Raji (cell line): ENCODE data around the gene YJU2.

Experiments used
- POLR2A ChIP-seq: IDR thresholded peaks from 2 replicates; pipeline ENCODE4 v1.6.1; 2011; ENCODE audit warnings: low read depth, low read length, control low read depth; ENCODE audit not compliant: insufficient read depth

The YJU2 gene

DNA sequence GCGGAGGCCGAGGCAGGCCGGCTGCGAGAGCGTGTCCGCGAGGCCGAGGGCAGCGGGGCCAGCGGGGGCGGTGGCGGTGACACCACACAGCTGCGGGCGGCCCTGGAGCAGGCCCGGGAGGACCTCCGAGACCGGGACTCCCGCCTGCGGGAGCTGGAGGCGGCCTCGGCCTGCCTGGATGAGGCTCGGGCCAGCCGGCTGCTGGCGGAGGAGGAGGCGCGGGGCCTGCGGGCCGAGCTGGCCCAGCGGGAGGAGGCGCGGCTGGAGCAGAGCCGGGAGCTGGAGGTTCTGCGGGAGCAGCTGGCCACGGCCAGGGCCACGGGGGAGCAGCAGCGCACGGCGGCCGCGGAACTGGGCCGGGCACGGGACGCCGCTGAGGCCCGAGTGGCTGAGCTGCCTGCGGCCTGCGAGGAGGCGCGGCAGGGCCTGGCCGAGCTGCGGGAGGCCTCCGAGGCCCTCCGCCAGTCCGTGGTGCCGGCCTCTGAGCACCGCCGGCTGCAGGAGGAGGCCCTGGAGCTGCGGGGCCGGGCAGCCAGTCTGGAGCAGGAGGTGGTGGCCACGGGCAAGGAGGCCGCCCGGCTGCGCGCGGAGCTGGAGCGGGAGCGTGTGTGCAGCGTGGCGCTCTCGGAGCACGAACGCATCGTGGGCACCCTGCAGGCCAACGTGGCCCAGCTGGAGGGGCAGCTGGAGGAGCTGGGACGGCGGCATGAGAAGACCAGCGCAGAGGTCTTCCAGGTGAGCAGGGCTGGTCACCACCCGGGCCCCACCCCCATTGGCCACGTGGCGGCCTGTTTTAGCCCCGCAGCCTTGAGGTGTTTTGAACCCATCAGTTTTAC lies 29.2 kb upstream of the YJU2 start:
- TF ChIP-seq POLR2A, result no peak

DNA sequence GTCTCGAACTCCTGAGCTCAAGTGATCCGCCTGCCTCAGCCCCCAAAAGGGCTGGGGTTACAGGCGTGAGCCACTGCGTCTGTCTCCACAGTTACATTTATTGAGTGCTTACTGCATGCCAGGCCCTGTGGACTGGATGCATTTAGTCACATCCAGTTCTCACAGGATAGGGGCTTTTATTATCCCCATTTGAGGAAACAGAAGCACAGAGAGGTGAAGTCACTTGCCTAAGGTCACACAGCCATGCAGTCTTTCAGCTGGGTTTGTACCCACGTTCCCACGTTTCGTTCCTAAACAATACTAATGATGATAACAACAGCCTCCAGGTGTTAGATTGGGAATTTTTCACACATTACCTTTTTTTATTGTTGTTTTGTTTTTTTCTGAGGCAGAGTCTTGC lies 26.7 kb upstream of the YJU2 start:
- no peak for TF ChIP-seq POLR2A

DNA sequence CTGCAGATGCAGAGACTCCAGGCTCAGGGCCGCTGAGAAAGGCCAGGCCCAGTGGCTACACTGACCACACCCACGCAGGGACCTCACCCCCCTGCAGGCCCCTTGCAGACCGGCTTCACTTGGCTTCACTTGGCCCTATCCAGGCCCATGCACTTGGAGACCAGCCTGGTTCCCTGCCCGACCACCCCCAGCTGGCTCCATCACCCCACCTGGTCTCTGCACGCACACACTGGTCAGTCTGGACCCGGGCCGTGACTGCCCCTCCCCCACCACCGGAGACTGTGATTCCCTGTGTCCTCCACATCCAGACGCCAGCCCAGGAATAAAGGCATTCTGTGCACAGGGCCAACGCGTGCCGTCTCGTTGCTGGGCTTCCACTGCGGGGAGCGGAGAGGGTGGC lies 22.4 kb upstream of the YJU2 start:
- TF ChIP-seq POLR2A, result no peak

DNA sequence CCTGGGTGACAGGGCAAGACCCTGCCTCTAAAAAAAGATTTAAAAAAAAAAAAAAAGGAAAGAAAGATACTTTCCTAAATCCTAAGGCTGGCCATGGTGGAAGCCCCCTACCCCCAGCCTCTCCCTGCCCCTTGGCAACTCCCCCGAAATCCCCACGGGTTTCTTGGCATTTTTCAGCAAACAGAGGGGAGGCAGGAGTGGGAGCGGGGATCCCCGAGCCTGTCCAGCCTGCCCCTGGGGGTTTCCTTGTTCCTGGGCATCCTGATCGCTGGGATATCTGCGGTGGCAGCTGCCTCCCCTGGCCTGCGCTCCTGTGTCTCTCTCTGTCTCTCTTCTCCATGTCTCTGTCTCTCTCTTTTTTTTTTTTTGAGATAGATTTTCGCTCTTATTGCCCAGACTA lies 21.0 kb upstream of the YJU2 start:
- no peak for TF ChIP-seq POLR2A

DNA sequence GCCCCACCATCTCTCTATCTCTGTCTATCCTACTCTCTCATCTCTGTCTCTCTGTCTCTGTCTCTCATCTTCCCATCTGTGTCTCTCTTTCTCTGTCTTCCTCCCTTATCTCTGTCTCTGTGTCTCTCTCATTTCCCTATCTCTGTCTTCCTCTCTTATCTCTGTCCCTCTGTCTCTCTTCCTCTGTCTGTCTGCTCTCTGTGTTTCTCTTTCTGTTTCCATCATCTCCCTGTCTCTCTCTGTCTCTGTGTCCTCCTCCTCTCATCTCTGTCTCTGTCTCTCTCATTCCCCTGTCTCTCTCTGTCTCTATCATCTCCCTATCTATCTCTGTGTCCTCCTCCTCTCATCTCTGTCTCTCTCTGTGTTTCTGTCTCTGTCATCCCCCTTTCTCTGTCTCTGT lies 19.1 kb upstream of the YJU2 start:
- TF ChIP-seq POLR2A, result no peak

DNA sequence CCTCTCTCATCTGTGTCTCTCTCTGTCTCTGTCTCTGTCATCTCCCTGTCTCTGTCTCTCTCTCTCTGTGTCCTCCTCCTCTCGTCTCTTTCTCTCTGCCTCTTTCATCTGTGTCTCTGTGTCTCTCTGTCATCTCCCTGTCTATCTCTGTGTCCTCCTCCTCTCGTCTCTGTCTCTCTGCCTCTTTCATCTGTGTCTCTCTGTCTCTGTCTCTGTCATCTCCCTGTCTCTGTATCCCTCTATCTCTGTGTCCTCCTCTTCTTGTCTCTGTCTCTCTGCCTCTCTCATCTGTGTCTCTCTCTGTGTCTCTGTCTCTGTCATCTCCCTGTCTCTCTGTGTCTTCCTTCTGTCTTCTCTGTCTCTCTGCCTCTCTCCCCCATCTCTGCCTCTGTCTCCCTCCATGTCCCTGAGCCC lies 18.1 kb upstream of the YJU2 start:
- TF ChIP-seq POLR2A, result no peak

DNA sequence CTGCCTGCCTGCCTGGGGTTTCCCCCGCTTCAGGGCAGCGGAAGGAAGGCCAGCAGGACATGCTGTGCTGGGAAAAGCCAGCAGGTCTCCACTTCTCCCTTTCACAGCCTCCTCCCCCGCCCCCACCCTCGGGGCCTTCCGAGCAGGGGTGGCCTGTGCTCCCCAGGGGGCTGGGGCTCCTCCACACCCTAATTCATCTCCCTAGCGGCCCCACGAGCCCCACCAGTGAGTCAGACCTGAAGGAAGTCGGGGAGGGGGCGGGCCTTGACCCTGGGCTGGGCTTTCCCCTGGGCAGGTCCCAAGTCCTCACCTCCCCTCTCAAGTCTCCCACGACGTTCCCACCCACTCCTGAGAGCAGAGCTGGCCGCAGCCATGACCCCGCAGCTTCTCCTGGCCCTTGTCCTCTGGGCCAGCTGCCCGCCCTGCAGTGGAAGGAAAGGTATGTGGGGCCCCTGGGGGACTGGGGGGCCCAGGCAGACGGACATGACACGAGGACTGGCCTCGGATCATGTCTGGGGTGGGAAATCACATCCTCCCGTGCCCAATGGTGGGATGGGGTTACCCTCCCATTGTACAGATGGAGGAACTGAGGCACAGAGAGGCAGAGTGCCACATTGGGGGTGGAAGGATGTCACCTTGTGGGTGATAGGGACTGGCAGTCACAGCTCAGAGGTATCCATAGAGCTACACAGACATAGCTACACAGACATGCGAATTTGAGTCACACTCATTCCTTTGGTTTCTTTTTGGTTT lies 17.5 kb upstream of the YJU2 start, which contains the start of gene EBI3:
TSS of gene EBI3 (plus strand) at position 345 of the 753 bp plus-strand sequence. CDS start at position 373, 28 bp downstream.
- peak; percentile 38; the same call in 1 of the 2 replicates for TF ChIP-seq POLR2A

DNA sequence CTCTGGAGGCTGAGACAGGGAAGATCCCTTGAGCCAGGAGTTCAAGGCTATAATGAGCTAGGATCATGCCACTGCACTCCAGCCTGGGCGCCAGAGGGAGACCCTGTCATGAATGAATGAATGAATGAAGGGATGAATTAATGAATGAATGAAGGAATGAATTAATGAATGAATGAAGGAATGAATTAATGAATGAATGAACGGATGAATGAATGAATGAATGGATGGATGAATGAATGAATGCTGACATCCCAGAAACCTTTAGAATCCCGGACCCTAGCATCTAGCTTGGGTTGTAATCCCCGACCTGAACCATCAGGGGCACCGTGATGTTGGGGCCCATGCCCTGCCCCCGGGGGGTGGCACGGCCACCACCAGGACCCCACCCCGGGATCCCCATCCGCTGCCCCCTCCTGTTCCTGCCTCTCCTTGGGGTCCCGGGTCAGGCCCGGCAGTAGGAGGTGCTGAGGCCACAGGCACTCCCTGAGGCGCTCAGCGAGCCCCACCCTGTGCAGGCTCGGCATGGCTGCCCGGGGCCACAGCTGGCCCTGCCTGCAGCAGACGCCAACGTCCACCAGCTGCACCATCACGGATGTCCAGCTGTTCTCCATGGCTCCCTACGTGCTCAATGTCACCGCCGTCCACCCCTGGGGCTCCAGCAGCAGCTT lies 14.1 kb upstream of the YJU2 start:
- no peak for TF ChIP-seq POLR2A

DNA sequence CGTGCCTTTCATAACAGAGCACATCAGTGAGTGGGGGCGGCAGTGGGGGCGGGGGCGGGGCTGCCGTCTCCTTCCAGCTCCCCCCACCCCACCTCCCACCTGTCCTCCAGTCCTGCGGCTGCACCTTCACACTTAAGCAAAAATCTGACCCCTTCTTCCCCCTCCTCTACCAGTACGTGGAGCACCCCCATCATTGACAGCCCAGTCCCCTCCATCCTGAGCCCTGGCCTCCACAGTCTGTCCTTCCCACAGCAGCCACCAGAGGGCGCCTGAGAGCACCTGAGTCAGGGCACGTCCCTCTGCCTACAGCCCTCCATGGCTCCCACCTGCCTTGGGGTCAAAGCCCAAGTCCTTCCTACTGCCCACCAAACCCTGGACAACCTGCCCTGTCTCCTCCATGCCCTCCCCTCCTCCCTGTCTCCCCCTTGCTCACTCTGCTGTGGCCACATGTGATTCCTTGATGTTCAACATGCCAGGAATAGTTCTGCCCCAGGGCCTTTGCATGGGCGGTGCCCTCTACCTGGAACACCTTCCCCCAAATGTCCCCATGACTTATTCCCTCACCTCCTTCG lies 13.5 kb upstream of the YJU2 start:
- TF ChIP-seq POLR2A, result no peak

DNA sequence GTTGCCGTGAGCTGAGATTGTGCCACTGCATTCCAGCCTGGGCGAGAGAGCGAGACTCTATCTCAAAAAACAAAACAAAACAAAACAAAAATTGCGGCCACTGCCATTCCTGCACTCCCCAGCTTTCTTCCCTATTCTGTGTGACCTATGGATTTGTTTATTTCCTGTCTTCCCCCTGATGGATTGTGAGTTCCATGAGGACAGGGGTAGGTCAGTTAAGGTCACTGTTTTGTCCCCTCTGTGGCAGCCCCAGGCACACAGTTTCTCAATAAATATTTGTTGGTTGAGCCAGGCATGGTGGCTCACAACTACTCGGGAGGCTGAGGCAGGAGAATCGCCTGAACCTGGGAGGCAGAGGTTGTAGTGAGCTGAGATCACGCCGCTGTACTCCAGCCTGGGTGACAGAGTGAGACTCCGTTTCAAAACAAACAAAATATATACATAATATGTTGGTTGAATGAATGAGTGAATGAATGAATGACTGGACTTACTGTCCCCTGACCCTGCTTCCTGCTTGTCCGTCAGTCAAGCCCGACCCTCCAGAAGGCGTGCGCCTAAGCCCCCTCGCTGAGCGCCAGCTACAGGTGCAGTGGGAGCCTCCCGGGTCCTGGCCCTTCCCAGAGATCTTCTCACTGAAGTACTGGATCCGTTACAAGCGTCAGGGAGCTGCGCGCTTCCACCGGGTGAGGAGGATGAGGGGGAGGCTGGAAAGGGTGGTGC lies 12.6 kb upstream of the YJU2 start:
- no peak for TF ChIP-seq POLR2A

DNA sequence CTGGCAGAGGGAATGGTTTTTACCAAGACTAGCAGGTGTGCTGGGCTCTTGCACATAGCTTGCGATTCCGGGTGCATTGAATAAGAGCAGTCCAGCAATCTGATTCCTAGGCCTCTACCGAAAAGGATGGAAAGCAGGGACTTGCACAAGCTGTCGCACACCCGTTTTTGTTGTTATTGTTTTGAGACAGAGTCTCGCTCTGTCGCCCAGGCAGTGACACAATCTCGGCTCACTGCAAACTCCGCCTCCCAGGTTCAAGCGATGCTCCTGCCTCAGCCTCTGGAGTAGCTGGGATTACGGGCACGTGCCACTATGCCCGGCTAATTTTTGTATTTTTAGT lies 12.0 kb upstream of the YJU2 start:
- no peak for TF ChIP-seq POLR2A

DNA sequence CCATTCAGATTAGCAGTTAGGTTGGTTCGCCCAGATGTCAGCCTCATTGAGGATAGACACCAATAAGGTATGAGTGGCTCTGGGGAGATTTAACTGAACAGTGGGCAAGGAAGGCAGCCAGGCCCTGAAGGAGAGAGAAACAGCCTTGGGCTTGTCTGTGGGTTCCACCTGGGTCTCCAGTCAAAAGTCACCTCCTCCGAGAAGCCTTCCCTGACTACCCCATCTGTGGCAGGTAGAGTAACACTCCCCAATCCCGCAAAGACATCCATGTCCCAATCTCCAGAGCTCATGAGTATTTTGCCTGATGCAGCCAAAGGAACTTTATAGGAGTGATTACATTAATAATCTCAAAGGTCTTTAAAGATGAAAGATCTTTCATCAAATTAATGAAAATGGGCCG lies 8.0 kb upstream of the YJU2 start:
- TF ChIP-seq POLR2A, result no peak

DNA sequence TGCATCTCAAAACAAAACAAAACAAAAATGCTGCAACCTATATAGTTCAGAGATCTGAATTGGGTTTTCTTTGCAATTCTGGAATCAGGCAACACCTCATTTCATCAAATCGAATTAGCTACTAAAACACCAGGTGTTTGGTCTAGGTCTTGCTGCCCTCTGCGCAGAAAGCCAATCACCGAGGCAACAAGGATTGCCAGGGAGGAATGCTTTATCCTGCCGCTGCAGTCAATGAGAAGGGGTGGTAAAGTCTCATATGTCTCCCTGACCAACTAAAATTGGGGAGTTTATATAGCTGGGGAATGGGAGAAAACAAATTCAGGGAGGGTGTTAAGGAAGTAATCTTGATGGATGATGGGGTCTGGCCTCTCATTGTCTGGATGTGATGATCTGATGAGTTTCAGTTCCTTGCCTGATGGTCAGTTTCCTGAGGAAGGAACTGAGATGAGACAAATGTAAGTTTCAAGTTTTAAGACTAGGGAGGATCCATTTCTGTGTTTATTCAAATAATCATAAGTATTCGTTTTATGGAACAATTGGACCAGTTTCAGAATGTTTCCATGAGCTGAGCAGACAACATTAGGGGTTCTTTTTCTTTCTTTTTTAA lies 5.0 kb upstream of the YJU2 start:
- TF ChIP-seq POLR2A, result no peak

DNA sequence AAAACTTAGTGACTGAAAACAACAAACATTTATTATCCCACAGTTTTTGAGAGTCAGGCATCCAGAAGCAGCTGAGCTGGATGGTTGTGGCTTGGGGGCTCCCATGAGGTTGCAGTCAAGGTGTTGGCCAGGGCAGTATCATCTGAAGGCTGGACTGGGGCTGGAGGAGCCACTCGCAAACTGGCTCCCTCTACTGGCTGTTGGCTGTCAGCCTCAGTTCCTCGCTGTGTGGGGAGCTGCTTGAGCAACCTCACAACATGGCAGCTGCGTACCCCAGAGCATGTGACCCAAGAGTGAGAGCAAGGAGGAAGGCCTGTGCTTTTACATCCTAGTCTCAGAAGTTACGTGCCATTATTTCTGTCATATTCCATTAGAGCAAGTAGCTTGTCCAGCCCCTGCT lies 9.7 kb downstream of the YJU2 start:
- no peak for TF ChIP-seq POLR2A
